AG09319 (cell line): ENCODE results near the gene ZDHHC9.

Experiments
- DNase-seq: peaks from one replicate; pipeline ENCODE4 v3.0.0-alpha.2; 2010; ENCODE audit warnings: low read depth; ENCODE audit errors: extremely low read depth
- TF ChIP-seq, protein P1 (sequence below): IDR thresholded peaks from 2 replicates; pipeline ENCODE4 v1.5.1; 2011; ENCODE audit warnings: low read depth, mild to moderate bottlenecking, inconsistent platforms, low read length, moderate library complexity

The ZDHHC9 gene

DNA sequence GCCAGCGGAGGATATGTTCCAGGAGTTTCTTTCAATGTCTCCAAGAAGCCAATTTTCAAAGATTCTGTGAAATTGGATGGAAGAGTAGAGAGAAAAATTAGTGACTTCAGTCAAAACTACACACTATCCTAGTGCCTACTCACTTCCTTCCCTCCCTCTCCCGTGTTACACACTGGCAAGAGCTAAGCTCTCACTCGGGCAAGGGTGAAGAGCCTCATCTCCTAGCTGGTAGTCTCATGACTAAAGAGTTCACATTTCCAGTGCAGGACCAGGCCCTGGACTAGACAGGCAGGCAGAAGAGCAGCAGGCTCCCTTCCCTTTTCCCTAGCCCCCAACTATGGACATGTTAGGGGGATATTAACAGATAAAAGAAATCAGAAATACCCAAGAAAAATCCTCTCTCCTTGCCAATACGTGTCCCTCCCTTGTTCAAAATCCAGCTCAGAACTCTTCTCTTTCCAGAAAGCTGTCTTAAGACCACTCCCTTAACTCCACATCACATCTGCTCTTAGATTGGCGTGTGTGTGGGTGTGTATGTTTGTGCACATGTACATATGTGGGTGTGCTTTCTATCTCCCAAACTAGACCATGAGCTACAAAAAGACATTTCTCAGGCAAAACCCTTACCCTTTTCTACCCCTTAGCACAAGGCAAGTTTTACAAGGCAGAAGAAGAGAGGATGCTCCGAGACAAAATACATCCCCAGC lies 29.9 kb downstream of the ZDHHC9 start:
- DNase-seq: no peak
- TF ChIP-seq, protein P1, sequence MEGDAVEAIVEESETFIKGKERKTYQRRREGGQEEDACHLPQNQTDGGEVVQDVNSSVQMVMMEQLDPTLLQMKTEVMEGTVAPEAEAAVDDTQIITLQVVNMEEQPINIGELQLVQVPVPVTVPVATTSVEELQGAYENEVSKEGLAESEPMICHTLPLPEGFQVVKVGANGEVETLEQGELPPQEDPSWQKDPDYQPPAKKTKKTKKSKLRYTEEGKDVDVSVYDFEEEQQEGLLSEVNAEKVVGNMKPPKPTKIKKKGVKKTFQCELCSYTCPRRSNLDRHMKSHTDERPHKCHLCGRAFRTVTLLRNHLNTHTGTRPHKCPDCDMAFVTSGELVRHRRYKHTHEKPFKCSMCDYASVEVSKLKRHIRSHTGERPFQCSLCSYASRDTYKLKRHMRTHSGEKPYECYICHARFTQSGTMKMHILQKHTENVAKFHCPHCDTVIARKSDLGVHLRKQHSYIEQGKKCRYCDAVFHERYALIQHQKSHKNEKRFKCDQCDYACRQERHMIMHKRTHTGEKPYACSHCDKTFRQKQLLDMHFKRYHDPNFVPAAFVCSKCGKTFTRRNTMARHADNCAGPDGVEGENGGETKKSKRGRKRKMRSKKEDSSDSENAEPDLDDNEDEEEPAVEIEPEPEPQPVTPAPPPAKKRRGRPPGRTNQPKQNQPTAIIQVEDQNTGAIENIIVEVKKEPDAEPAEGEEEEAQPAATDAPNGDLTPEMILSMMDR: no peak

DNA sequence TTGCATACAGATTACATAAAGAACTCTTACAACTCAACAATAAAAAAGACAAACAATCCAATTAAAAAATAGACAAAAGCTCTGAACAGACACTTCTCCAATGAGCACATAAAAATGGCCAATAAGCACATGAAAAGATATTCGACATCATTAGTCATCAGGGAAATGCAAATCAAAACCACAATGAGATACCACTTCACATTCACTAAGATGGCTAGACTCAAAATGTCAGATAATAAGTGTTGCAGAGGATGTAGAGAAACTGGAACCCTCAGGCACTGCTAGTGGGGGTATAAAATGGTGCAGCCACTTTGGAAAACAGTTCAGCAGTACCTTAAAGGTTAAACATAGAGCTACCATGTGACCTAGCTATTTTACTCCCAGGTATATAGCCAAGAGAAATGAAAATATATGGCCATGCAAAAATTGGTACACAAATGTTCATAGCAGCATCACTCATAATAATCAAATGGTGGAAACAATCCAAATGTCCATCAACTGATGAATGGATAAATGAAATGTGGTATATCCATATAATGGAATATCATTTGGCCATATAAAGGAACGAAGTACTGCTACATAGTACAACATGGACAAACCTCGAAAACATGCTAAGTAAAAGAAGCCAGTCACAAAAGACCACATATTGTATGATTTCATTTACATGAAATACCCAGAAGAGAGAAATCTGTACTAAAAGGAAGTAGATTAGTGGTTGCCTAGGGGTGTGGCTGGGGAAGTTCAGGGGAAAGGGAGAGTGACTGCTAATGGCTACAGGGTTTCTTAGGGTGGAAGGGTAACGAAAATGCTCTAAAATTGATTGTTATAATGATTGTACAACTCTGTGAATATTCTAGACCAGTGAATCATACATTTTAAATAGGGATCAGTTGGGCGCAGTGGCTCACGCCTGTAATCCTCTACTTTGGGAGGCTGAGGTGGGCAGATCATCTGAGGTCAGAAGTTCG lies 34.6 kb downstream of the ZDHHC9 start:
- TF ChIP-seq, protein P1: no peak
- no peak for DNase-seq

DNA sequence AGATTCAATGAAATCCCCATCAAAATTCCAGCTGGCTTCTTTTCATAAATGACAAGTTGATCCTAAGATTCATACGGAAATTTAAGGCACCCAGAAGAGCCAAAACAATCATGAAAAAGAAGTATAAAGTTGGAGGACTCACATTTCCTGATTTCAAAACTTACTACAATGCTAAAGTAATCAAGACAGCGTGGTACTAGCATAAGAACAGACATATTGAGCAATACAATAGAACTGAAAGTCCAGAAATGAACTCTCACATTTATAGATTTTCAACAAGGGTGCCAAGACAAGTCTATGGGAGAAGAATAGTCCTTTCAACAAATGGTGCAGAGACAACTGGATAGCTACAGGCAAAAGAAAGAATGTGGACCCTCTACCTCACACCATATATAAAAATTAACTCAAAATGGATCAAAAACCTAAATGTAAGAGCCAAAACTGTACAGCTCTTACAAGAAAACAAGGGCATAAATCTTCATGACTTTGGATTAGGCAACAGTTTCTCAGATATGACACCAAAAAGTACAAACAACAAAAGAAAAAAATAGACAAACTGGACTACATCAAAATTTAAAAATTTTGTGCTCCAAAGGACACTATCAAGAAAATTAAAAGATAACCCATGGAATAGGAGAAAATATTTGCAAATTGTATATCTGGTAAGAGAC lies 35.4 kb downstream of the ZDHHC9 start:
- no peak for DNase-seq

DNA sequence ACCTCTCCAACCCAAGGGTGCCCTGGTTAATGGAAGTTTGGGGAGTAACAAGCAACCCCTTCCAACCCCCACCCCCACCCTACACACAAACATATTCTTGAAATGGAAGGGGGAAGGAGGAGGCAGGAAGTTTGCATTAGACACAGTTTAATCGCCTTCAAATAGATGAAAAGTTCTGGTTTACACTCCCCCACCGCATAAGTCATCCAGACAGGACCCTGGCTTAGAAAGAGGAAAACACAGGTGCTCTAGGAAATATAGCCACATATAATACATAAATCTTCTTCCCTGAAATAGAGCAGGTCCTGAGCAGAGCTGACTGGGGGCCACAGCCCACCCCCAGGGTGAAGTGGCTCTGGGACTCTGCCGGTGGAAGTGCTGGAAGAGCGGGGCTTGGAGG lies 38.9 kb downstream of the ZDHHC9 start:
- no peak for DNase-seq
- TF ChIP-seq, protein P1: no peak

More for the DNA sequence above, 35.4 kb downstream of the ZDHHC9 start:
- TF ChIP-seq, protein P1: no peak

DNA sequence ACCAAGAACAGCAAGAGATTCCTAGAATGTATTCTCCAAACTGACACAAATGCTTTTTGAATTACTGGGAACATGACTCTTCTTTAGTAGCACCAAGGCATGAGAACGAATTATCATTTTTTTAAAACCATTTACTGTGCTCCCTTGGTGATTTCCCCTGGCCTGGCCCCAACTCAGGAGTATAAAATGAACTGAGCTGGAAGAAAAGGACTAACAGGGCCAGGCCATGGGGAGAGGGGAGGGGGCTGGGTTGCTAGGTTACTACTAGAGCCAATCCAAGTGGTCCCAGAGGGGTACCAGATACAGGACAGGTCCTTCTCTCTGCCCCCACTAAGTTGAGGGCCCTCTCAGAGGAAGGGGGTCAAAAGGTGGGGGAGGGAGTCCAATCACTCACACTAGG lies 40.8 kb downstream of the ZDHHC9 start:
- TF ChIP-seq, protein P1: no peak
- DNase-seq: no peak

DNA sequence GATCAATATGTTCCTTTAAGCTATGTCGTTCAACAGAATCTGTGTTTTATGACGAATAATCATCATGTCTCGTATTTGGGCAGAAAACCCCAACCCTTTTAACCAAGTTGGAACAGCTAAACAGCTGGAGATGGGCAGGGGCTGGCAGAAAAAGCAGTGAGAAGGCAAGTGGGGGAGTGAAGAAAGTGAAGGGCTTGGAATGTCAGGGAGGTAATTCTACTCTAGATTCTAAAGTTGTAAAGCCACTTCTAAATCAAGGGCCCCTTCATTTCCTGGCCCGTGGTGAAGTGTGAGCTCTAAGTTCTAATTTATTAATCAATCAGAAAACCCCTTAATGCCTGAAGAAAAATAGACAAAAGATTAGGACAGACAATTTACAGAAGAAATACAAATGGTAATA lies 43.5 kb downstream of the ZDHHC9 start:
- DNase-seq: no peak
- TF ChIP-seq, protein P1: no peak

DNA sequence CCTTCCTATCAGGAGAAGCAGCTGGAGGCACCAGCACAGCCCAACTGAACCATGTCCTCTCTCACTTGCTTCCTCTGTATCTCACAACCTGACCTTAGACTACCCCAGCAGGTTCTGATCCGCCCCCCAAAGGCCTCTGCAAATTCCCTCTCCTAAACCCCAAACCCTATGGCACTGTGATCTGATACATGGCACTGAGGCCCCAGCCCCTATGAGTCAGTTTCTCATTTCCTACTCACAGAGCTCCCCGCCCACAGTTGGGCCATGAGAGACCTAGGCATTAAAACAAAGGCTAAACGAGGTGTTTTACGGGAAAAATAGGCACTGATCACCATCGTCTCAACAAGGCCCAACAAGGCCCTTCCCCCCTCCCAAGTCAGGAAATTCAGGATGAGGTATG lies 44.8 kb downstream of the ZDHHC9 start:
- no peak for DNase-seq
- TF ChIP-seq, protein P1: no peak
